Measurements from ENCODE around the gene ZNF440.

GRCh38 chr19:11881151-11881800 lies 67.2 kb downstream of the ZNF440 start:
- no peak for TF ChIP-seq TAF1 (IDR thresholded peaks at IDR 0.05; ENCODE audit: borderline replicate concordance, low read depth, low read length)
- TF ChIP-seq, protein P1, sequence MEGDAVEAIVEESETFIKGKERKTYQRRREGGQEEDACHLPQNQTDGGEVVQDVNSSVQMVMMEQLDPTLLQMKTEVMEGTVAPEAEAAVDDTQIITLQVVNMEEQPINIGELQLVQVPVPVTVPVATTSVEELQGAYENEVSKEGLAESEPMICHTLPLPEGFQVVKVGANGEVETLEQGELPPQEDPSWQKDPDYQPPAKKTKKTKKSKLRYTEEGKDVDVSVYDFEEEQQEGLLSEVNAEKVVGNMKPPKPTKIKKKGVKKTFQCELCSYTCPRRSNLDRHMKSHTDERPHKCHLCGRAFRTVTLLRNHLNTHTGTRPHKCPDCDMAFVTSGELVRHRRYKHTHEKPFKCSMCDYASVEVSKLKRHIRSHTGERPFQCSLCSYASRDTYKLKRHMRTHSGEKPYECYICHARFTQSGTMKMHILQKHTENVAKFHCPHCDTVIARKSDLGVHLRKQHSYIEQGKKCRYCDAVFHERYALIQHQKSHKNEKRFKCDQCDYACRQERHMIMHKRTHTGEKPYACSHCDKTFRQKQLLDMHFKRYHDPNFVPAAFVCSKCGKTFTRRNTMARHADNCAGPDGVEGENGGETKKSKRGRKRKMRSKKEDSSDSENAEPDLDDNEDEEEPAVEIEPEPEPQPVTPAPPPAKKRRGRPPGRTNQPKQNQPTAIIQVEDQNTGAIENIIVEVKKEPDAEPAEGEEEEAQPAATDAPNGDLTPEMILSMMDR (IDR thresholded peaks at IDR 0.05) = peak; percentile 59
- TF ChIP-seq USF2 (IDR thresholded peaks at IDR 0.05; ENCODE audit: borderline replicate concordance, low read depth, low read length) = no peak
- TF ChIP-seq GABPA (IDR thresholded peaks at IDR 0.05; ENCODE audit: low read depth) = no peak
- no peak for TF ChIP-seq POLR2AphosphoS5 (IDR thresholded peaks at IDR 0.05; ENCODE audit: low read depth, low read length)
- no peak for TF ChIP-seq NFIC (IDR thresholded peaks at IDR 0.05; ENCODE audit: borderline replicate concordance)
- TF ChIP-seq RXRA (IDR thresholded peaks at IDR 0.05; ENCODE audit: borderline replicate concordance, low read depth) = no peak

Data from SK-N-SH (cell line).